KOPT-K1 (cell line): Measurements from ENCODE around the gene SLC30A7.
A peak's percentile ranks its signal among the peaks of the same experiment; 100 is the strongest.
"Not testable (repeated sequence)": the region's sequence is repeated elsewhere in the genome, so short reads cannot be mapped to it uniquely, and the experiment has no call there.

ENCODE experiments used
- H3K27ac ChIP-seq: fragments of 200-600 bp; sonication (generic); 2 replicates; pipeline ENCODE4 v1.5.1; 2016; ENCODE audit warnings: antibody characterized with exemption, mild to moderate bottlenecking, low read depth, low read length; ENCODE audit not compliant: poor library complexity, severe bottlenecking
- H3K36me3 ChIP-seq: fragments of 200-600 bp; sonication (generic); 2 replicates; pipeline ENCODE4 v1.5.1; 2017; ENCODE audit warnings: antibody characterized with exemption, mild to moderate bottlenecking, low read length, moderate library complexity; ENCODE audit not compliant: insufficient read depth
- H3K9me3 ChIP-seq: fragments of 200-600 bp; sonication (generic); 2 replicates; pipeline ENCODE4 v1.5.1; 2017; ENCODE audit warnings: antibody characterized with exemption, low read length, mild to moderate bottlenecking; ENCODE audit not compliant: insufficient read depth, poor library complexity, severe bottlenecking

Gene SLC30A7

DNA sequence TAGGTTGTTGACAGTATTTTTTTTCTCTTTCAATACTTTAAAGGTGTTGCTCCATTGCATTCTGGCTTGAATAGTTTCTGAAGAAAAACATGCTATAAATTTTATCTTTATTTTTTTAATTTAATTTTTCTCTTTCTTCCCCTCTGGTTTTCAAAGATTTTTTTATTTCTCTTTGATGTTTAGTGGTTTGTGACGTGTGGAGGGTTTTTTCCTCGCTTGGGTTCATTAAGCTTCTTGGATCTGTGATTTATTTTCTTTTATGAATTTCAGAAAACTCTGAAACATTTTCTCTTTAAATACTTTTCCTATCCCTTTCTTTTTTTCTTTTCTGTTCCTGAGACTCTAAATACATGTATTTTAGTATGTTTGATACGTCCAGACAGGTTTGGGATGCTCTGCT, 9.3 kb downstream of the SLC30A7 start:
- H3K36me3 ChIP-seq: peaks cover 88% of the 10 kb centered on the region
- H3K9me3 ChIP-seq: peaks cover 16% of the 10 kb centered on the region
- no peak overlapping the region for H3K27ac ChIP-seq

DNA sequence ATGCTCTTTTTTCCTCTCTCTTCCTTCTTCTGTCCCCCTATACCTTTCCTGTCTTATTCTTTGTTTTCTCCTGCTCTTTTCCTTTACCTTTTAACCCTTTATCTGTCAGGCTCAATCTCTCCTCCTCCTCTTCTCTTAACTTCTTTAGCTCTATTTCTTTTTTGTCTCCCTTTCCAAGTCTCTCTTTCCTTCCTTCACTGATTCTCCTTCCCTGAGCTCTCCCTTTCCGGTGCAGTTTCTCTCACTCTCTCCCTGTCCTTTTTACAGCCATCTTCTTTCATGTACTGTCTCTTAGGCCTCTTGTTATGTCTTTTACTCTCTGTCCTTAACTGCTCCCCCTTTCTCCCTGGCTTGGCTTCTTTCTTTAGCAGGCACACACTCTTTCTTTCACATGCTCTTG, 12.0 kb downstream of the SLC30A7 start:
- Histone ChIP-seq H3K9me3 (peaks cover 16% of the 10 kb centered on the region), H3K27ac (no peak overlapping the region), H3K36me3 (peaks cover 94% of the 10 kb centered on the region)

DNA sequence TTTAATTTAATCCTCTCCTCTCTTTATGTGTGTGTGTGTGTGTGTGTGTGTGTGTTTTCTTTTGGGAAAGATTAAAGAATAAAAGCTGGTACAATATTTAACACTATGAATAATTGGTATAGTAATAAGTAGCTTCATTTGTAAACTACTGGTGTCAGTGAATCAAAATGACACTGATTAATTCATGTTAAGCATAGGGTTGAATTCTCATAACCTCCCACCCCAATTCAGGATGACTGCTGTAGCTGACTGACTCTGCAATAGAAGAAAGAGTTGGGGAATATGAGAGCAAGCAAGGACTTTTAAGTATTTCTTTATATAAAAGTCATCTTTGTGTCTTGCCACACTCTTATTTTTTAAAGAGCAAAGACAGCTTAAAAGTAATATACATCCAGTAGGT, 13.1 kb downstream of the SLC30A7 start:
- no peak overlapping the region for H3K27ac ChIP-seq
- H3K36me3 ChIP-seq: peaks cover 99% of the 10 kb centered on the region
- peaks cover 16% of the 10 kb centered on the region for H3K9me3 ChIP-seq

DNA sequence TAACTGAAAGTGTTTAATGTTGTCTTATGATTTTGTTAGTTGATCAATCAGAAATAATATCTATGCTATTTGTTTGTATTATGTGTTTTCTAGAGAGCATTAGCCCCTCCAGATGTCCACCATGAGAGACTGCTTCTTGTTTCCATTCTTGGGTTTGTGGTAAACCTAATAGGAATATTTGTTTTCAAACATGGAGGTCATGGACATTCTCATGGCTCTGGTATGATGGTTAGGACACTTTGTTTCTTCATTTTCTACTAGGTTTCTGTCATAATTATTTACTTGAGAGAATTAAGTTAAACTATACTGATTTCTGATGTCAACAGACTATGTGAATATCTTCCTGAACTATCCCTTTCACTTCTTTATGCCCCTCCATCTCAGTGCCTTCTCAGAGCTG, 16.1 kb downstream of the SLC30A7 start:
- Histone ChIP-seq H3K36me3 (peaks cover 99% of the 10 kb centered on the region), H3K27ac (no peak overlapping the region), H3K9me3 (no peaks in the 10 kb centered on the region)

DNA sequence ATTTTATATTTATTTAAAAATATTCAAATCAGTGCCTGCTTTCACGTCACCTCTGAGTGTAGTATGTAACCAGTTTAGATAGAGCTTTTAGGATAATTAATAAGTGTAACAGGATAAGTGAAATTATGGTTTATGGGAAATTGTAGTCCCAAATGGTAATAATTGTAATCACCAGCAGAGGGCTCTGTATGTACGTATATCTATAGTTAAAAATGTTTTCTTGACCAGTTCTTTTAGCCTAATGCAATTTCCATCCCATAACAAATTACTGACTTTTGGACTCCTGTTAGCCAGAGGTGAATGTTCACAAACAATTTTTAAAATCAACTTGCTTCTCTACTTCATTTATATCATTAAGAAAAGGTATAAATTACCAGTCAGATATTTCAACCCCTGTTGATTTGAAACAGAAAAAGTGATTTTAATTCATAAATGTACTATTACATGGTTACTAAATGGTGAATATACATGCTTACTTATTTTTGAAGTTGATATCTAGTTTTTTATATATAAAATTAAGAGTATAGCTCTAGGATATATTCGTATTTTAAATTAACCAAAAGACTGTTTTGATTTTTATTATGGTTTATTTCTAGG, 25.3 kb downstream of the SLC30A7 start:
- H3K27ac ChIP-seq: peak overlapping the region; percentile 29
- H3K36me3 ChIP-seq: peaks cover 91% of the 10 kb centered on the region
- peaks cover 6% of the 10 kb centered on the region for H3K9me3 ChIP-seq

DNA sequence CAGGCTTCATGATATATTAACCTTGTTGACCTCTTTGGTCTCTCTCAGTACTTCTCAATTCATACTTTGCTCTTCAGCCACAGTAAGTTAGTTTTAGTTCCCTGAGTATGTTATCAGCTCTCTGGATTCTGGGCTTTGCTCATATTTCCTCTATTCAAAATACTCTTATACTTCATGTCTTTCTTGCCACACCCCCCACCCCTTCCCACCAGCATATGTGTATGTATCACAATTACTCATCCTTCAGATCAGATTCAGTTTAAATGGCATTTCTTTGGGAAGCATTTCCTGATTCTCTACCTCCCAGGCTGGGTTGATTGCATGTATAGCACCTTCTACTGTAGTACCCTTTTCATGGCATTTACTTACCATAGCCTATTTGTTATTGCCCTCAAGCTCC, 28.3 kb downstream of the SLC30A7 start:
- Histone ChIP-seq H3K27ac (peak overlapping the region; percentile 83), H3K9me3 (peaks cover 7% of the 10 kb centered on the region), H3K36me3 (peaks cover 74% of the 10 kb centered on the region)

DNA sequence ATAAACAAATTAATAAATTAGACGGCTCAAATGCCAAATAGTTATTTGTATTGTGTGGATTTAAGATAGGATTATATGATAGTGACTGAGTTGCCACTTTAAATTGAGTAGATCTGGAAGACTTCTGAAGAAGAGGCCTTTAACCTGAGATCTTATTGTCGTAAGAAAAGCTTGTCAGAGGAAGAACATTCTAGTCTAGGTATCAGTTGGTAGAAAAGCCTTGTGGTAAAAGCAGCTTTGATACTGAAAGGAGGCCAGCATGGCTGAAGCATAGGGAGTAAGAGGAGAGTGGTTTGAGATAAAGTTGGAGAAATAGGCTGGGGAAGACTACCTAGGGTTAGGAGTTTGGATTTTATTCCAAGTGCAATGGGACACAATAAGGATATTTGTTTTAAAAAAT, 29.1 kb downstream of the SLC30A7 start:
- H3K9me3 ChIP-seq: peaks cover 7% of the 10 kb centered on the region
- peaks cover 67% of the 10 kb centered on the region for H3K36me3 ChIP-seq
- H3K27ac ChIP-seq: peak overlapping the region; percentile 83

DNA sequence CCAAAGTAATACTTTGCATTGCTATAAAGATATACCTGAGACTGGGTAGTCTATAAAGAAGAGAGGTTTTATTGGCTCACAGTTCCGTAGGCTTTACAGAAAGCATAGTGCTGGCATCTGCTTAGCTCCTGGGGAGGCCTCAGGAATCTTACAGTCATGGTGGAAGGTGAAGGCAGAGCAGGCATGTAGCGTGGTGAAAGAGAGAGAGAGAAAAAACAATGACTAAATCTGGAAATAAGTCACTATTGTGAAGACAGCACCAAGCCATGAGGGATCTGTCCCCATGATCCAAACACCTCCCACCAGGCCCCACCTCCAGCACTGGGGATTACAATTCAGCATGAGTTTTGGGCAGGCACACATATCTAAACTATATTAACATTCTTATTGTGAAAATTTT, 30.4 kb downstream of the SLC30A7 start:
- Histone ChIP-seq H3K36me3 (peaks cover 62% of the 10 kb centered on the region), H3K9me3 (peaks cover 7% of the 10 kb centered on the region), H3K27ac (peak overlapping the region; percentile 83)

DNA sequence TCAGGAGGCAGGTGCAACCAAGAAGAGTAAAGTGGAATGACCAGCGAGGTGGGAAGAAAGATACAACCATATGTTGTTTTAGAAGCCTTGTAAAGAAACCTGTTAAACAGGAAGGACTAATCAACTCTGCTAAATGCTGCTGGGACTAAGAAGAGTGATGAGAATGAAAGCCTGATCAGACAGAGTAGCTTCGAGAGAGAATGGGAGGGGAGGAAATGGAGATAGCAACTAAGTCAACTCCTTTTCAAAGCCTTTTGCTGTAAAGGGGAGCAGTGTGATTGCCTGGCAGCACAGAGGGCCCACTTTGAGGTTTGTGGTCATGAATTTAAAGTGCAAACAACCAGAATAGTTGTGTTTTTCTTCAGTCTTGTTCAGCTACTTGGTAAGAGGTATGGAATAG, 31.4 kb downstream of the SLC30A7 start:
- peaks cover 7% of the 10 kb centered on the region for H3K9me3 ChIP-seq
- H3K36me3 ChIP-seq: peaks cover 64% of the 10 kb centered on the region
- peak overlapping the region; percentile 83 for H3K27ac ChIP-seq

DNA sequence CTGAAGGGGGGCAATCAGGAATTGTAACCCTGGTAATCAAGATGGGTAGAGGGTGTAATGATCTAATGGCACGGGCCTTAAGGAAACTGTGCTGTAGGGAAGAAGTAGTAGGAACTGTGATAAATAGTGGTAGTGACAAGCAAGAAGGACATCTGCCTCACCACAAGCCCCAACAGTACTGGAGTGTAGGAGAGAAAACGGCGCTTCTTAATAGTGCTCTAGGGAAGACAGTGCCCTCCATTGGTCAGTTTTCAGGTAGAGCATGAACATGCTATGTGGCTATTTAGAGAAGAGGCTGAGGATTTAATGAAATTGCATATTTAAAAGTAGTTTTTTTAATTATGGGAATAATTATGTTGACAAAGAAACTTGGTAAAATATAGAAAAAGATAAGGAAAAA, 32.2 kb downstream of the SLC30A7 start:
- Histone ChIP-seq H3K36me3 (peaks cover 67% of the 10 kb centered on the region), H3K9me3 (peaks cover 7% of the 10 kb centered on the region), H3K27ac (peak overlapping the region; percentile 83)

DNA sequence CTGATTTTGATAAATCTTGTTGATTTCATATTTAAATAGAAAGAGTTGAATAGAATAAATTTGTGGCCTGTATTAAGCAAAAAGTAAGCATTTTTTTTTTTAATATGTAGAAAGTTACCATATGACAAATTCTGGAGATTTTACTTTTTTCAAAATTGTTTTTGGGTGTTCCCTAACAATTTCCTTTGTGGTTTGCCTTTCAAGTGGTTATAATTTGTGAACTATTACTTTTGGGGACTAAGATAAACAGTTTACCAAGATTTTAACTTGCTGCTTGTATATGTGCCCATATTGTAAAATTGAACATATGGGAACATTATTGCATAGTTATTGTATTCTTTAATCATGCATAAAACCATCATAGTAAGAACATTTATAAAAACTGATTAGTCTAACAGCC, 34.6 kb downstream of the SLC30A7 start:
- Histone ChIP-seq H3K9me3 (peaks cover 7% of the 10 kb centered on the region), H3K27ac (peak overlapping the region; percentile 32), H3K36me3 (peaks cover 65% of the 10 kb centered on the region)

DNA sequence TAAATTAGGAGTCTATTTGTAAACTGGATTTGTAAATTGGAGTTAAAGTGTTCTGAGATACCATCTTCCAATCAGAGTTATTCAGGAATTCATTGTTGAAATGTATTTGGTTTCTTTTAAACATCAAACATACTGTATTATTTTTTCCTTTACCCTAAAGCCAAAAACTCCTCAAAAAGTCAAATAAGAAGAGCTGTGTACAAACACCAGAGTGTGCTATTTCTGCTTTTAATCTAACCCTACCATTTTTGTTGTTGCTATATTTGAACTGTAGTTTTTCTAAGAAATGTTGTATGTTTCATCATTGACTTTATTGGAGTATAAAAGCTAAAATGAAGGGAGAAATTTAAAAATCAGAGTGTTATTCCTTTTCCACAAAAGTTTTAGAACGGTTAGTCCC, 35.8 kb downstream of the SLC30A7 start:
- H3K27ac ChIP-seq: peak overlapping the region; percentile 32

DNA sequence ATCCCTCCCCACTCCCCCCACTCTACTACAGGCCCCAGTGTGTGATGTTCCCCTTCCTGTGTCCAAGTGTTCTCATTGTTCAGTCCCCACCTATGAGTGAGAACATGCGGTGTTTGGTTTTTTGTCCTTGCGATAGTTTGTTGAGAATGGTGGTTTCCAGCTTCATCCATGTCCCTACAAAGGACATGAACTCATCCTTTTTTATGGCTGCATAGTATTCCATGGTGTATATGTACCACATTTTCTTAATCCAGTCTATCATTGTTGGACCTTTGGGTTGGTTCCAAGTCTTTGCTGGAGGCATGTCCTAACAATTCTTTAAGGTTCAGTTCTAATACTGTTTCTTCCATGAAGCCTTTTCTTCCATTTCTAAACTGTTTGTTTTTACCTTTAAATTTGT, 37.7 kb downstream of the SLC30A7 start:
- not testable (repeated sequence) for H3K27ac ChIP-seq, H3K9me3 ChIP-seq
- H3K36me3 ChIP-seq: peaks cover 81% of the 10 kb centered on the region

More for the DNA sequence above, 35.8 kb downstream of the SLC30A7 start:
- peaks cover 65% of the 10 kb centered on the region for H3K36me3 ChIP-seq
- H3K9me3 ChIP-seq: no peaks in the 10 kb centered on the region

DNA sequence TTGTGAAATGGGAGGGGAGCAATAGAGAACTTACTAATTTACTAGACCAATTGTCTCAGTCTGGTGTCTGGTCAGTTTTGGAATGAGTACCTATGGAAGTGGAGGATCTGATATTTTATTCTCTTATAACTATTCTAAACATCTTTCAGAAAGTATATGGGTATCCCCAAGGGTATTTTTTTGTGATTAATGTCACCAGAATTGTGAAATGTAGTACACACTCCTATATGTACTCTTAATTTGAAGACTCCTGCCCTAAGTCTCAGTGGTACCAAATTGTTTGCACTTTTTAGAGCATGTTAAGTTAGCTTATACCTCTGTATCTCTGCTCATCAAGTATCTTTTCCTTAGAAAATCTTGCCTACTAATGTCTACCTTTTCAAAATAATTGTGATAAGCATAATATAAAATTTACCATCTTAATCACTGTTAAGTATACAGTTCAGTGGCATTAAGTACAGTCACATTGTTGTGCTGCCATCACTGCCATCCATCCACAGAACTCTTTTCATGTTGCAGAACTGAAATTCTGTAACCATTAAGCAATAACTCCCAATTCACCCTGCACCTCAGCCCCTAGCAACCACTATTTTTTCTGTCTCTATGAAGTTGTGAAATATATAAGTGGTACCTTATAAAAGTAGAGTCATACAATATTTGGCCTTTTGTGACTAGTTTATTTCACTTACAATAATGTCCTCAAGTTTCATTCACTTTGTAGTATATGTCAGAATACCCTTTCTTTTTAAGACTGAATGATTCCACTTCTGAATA, 40.5 kb downstream of the SLC30A7 start:
- Histone ChIP-seq H3K27ac (no peak overlapping the region), H3K36me3 (peaks cover 95% of the 10 kb centered on the region), H3K9me3 (peaks cover 10% of the 10 kb centered on the region)

DNA sequence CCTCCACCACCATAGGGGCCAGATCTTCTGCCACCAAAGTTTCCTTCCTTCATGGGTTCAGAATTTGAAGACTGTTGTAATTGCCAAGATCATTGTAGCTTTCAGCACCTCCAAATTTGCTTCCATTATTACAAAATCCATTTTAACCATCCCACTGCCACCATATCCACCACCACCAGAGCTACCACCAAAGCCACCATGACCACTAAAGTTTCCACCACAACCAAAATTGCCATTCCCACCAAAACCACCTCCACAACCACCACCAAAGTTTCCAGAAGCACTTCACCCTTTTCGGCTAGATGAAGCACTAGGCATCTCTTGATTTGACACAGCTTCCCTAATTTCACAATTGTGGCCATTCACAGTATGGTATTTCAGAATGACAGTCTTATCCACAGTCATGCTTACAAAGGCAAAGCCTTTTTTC, 45.2 kb downstream of the SLC30A7 start:
- H3K27ac ChIP-seq: no peak overlapping the region
- H3K36me3 ChIP-seq: peaks cover 84% of the 10 kb centered on the region
- H3K9me3 ChIP-seq: peaks cover 26% of the 10 kb centered on the region
